Bronchial epithelial cell (primary cell): ENCODE data around the gene FAM13A. TPM values are rescaled to one million over a fixed set of nuclear protein-coding genes. Genes with fewer than 3 reads are reported as not detected.

Source experiments
- DNase-seq: peaks from one replicate; pipeline ENCODE4 v3.0.0-alpha.2; 2010; ENCODE audit warnings: low read depth
- FAIRE-seq: peaks from 2 replicates; lab custom pipeline; 2011; peaks lifted over from hg19 to GRCh38; lab: Jason Lieb, UNC
- H3K27me3 ChIP-seq: 2 replicates; pipeline ENCODE4 v1.5.1; 2011; ENCODE audit warnings: low read length; ENCODE audit not compliant: control insufficient read depth, insufficient read depth
- H3K36me3 ChIP-seq: 2 replicates; pipeline ENCODE4 v1.5.1; 2011; ENCODE audit warnings: low read length; ENCODE audit not compliant: control insufficient read depth, insufficient read depth
- H3K4me3 ChIP-seq: 2 replicates; pipeline ENCODE4 v1.5.1; 2011; ENCODE audit warnings: mild to moderate bottlenecking, low read depth, low read length, control low read depth
- total RNA-seq: library from RNA; depleted of rRNA; stranded (reverse); fragments of >200 nt; gene quantifications from 2 replicates; pipeline ENCODE4 v1.2.1, GENCODE V29; 2014
- TF ChIP-seq, protein P1 (sequence below): IDR thresholded peaks from 2 replicates; pipeline ENCODE4 v1.5.1; 2011; ENCODE audit warnings: mild to moderate bottlenecking, moderate library complexity, low read length, control low read depth, inconsistent platforms; ENCODE audit not compliant: insufficient read depth, severe bottlenecking

The FAM13A gene
- total RNA-seq, 1 donor from 2014 or later: 5.8 TPM

DNA sequence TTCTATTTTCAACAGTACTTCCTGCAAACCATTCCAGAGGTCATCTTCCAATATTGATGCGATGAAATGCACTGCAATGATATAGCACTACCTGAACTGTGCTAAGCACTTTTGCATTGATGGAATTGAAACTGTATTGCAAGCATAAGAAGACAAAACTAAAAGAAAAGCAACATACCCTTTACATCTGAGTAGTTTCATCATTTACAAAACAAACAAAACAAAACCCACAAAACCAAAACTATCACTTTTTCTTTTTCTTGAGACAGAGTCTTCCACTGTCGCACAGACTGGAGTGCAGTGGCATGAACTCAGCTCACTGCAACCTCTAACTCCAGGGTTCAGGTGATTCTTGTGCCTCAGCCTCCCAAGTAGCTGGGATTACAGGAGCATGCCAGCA, 239.2 kb downstream of the FAM13A start:
- H3K27me3 ChIP-seq: no peaks in the 10 kb centered on the region
- TF ChIP-seq, protein P1, sequence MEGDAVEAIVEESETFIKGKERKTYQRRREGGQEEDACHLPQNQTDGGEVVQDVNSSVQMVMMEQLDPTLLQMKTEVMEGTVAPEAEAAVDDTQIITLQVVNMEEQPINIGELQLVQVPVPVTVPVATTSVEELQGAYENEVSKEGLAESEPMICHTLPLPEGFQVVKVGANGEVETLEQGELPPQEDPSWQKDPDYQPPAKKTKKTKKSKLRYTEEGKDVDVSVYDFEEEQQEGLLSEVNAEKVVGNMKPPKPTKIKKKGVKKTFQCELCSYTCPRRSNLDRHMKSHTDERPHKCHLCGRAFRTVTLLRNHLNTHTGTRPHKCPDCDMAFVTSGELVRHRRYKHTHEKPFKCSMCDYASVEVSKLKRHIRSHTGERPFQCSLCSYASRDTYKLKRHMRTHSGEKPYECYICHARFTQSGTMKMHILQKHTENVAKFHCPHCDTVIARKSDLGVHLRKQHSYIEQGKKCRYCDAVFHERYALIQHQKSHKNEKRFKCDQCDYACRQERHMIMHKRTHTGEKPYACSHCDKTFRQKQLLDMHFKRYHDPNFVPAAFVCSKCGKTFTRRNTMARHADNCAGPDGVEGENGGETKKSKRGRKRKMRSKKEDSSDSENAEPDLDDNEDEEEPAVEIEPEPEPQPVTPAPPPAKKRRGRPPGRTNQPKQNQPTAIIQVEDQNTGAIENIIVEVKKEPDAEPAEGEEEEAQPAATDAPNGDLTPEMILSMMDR: no peak
- DNase-seq (no peak), FAIRE-seq (no peak)
- H3K4me3 ChIP-seq: no peak overlapping the region
- H3K36me3 ChIP-seq: no peaks in the 10 kb centered on the region

- TF ChIP-seq, protein P1: no peak
- no peaks in the 10 kb centered on the region for H3K36me3 ChIP-seq
- no peak overlapping the region for H3K4me3 ChIP-seq
- FAIRE-seq (no peak), DNase-seq (no peak)
- H3K27me3 ChIP-seq: no peaks in the 10 kb centered on the region
Observed at GRCh38 chr4:88816360-88816759, 240.6 kb downstream of the FAM13A start.

DNA sequence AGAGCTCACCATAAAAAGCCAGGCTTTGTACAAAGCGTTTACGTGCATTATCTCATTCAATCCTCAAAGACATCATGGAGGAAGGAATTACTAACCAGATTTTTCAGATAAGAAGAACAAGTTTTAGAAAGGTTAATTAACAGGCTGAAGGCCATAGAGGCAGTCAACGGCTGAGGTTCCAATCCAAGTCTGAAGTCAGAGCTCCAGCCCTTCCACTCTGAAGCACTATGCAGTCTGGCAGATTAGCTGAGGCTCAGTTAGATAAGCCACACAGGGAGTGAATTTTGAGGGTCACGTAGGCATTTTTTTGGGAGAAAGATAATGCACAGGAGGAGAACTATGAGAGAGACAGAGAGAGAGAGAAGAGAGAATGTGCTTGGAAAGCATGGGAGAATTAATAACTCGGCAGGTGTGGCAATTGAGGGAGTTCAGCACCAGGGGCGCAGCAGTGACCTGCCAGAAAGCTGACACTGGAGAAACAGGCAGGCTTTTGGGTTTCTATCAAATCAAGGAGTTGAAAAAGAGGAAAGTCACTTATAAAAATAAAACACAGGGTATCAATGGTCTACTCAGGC, 242.9 kb downstream of the FAM13A start:
- Histone ChIP-seq H3K36me3 (no peaks in the 10 kb centered on the region), H3K27me3 (no peaks in the 10 kb centered on the region), H3K4me3 (no peak overlapping the region)
- TF ChIP-seq, protein P1: peak; percentile 55
- DNase-seq: no peak
- no peak for FAIRE-seq

DNA sequence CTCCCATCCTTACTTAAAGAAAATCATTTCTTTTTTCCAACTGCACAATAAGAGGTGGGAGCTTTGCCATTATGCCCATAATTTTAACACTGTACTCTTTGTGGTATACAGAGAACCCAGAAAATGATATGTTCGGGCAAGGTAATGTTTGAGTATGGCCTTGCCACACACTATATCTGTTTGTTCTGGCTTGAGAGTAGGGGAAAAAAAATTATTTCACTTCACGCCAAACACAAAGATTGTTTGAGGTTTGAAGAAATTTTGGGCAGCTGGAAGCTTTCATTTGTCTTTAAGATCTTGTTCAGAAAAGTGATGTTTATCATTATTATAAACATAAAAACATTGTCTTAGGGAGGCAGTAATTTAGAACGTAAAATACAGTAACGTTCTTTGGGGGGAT, 244.0 kb downstream of the FAM13A start:
- Histone ChIP-seq H3K36me3 (no peaks in the 10 kb centered on the region), H3K4me3 (no peak overlapping the region), H3K27me3 (no peaks in the 10 kb centered on the region)
- no peak for DNase-seq
- no peak for FAIRE-seq
- TF ChIP-seq, protein P1: no peak

- TF ChIP-seq, protein P1: no peak
- DNase-seq: no peak
- no peaks in the 10 kb centered on the region for H3K36me3 ChIP-seq
Observed at GRCh38 chr4:88812420-88812819, 244.6 kb downstream of the FAM13A start.

GRCh38 chr4:88811904-88812303, 245.1 kb downstream of the FAM13A start:
- FAIRE-seq: no peak
- TF ChIP-seq, protein P1: no peak

More at GRCh38 chr4:88812420-88812819, 244.6 kb downstream of the FAM13A start:
- Histone ChIP-seq H3K4me3 (no peak overlapping the region), H3K27me3 (no peaks in the 10 kb centered on the region)
- no peak for FAIRE-seq

More at GRCh38 chr4:88811904-88812303, 245.1 kb downstream of the FAM13A start:
- H3K4me3 ChIP-seq: no peak overlapping the region
- no peaks in the 10 kb centered on the region for H3K27me3 ChIP-seq
- no peaks in the 10 kb centered on the region for H3K36me3 ChIP-seq
- no peak for DNase-seq
